H9 (cell line): ENCODE results near the gene C19orf53. TPM values are rescaled to one million over a fixed set of nuclear protein-coding genes. Genes with fewer than 3 reads are reported as not detected.

ENCODE experiments used
- DNase-seq: peaks from one replicate; pipeline ENCODE4 v3.0.0-alpha.2; 2017
- H2AFZ ChIP-seq: one replicate; pipeline ENCODE4 v1.6.1; 2013; ENCODE audit warnings: mild to moderate bottlenecking, low read length, control low read depth, moderate library complexity
- H2AK5ac ChIP-seq: 2 replicates; pipeline ENCODE4 v1.6.1; 2013; ENCODE audit warnings: low read length, control low read depth, mixed read lengths; ENCODE audit not compliant: insufficient read length
- H2BK120ac ChIP-seq: one replicate; pipeline ENCODE4 v1.6.1; 2013; ENCODE audit warnings: low read depth, mild to moderate bottlenecking, low read length, control low read depth, inconsistent platforms; ENCODE audit not compliant: poor library complexity, severe bottlenecking
- H2BK12ac ChIP-seq: 2 replicates; pipeline ENCODE4 v1.6.1; 2013; ENCODE audit warnings: low read length, control low read depth, mixed read lengths, low read depth; ENCODE audit not compliant: insufficient read length
- H2BK15ac ChIP-seq: 2 replicates; pipeline ENCODE4 v1.6.1; 2013; ENCODE audit warnings: low read depth, low read length, control low read depth
- H2BK20ac ChIP-seq: one replicate; pipeline ENCODE4 v1.6.1; 2013; ENCODE audit warnings: low read depth, mild to moderate bottlenecking, low read length, control low read depth, inconsistent platforms; ENCODE audit not compliant: poor library complexity, severe bottlenecking
- H2BK5ac ChIP-seq: 2 replicates; pipeline ENCODE4 v1.6.1; 2013; ENCODE audit warnings: low read length, control low read depth, mixed read lengths; ENCODE audit not compliant: insufficient read length
- H3K14ac ChIP-seq: 2 replicates; pipeline ENCODE4 v1.6.1; 2013; ENCODE audit warnings: low read length, control low read depth; ENCODE audit not compliant: insufficient read depth
- H3K18ac ChIP-seq: 2 replicates; pipeline ENCODE4 v1.6.1; 2013; ENCODE audit warnings: low read depth, mild to moderate bottlenecking, mixed read lengths, low read length, control low read depth; ENCODE audit not compliant: insufficient read length
- H3K23ac ChIP-seq: 2 replicates; pipeline ENCODE4 v1.6.1; 2013; ENCODE audit warnings: low read length, control low read depth, mixed read lengths, low read depth; ENCODE audit not compliant: insufficient read length
- H3K23me2 ChIP-seq: 2 replicates; pipeline ENCODE4 v1.6.1; 2013; ENCODE audit warnings: low read depth, mild to moderate bottlenecking, mixed read lengths, low read length, control low read depth; ENCODE audit not compliant: insufficient read length, poor library complexity, severe bottlenecking
- H3K27ac ChIP-seq: 2 replicates; pipeline ENCODE4 v1.5.1; 2013; ENCODE audit warnings: low read length, control low read depth, mixed read lengths, low read depth; ENCODE audit not compliant: insufficient read length
- H3K27me3 ChIP-seq: 2 replicates; pipeline ENCODE4 v1.6.1; 2013; ENCODE audit warnings: low read length, control low read depth, inconsistent platforms; ENCODE audit not compliant: insufficient read depth
- H3K4ac ChIP-seq: 2 replicates; pipeline ENCODE4 v1.6.1; 2013; ENCODE audit warnings: low read depth, mild to moderate bottlenecking, control low read depth, inconsistent platforms, low read length, moderate library complexity
- H3K4me1 ChIP-seq: 2 replicates; pipeline ENCODE4 v1.6.1; 2013; ENCODE audit warnings: low read length, control low read depth, inconsistent platforms; ENCODE audit not compliant: insufficient read depth
- H3K4me2 ChIP-seq: 2 replicates; pipeline ENCODE4 v1.6.1; 2013; ENCODE audit warnings: low read length, control low read depth, mixed read lengths; ENCODE audit not compliant: insufficient read length, insufficient read depth
- H3K56ac ChIP-seq: 2 replicates; pipeline ENCODE4 v1.6.1; 2013; ENCODE audit warnings: low read depth, mild to moderate bottlenecking, mixed read lengths, low read length, control low read depth; ENCODE audit not compliant: insufficient read length
- H3K79me1 ChIP-seq: 2 replicates; pipeline ENCODE4 v1.6.1; 2013; ENCODE audit warnings: low read depth, mild to moderate bottlenecking, moderate library complexity, low read length, control low read depth, inconsistent platforms; ENCODE audit not compliant: insufficient read depth, poor library complexity, severe bottlenecking
- H3K79me2 ChIP-seq: 2 replicates; pipeline ENCODE4 v1.6.1; 2013; ENCODE audit warnings: low read length, control low read depth, inconsistent platforms; ENCODE audit not compliant: insufficient read depth
- H3K9ac ChIP-seq: 2 replicates; pipeline ENCODE4 v1.6.1; 2013; ENCODE audit warnings: low read length, control low read depth, mixed read lengths; ENCODE audit not compliant: insufficient read length; ENCODE audit errors: extremely low read depth
- H3K9me3 ChIP-seq: one replicate; pipeline ENCODE4 v1.6.1; 2013; ENCODE audit warnings: low read depth, low read length, inconsistent platforms; ENCODE audit not compliant: control insufficient read depth
- H3T11ph ChIP-seq: one replicate; pipeline ENCODE4 v1.6.1; 2013; ENCODE audit warnings: mild to moderate bottlenecking, low read length, control low read depth, inconsistent platforms
- H4K20me1 ChIP-seq: one replicate; pipeline ENCODE4 v1.6.1; 2013; ENCODE audit not compliant: control insufficient read depth, insufficient read length, insufficient read depth
- H4K5ac ChIP-seq: 2 replicates; pipeline ENCODE4 v1.6.1; 2013; ENCODE audit warnings: low read depth, mild to moderate bottlenecking, mixed read lengths, low read length, control low read depth; ENCODE audit not compliant: insufficient read length
- H4K8ac ChIP-seq: replicated peaks from 2 replicates; pipeline ENCODE4 v1.6.1; 2013; ENCODE audit warnings: low read length, control low read depth, mixed read lengths, low read depth; ENCODE audit not compliant: insufficient read length
- H4K91ac ChIP-seq: 2 replicates; pipeline ENCODE4 v1.6.1; 2013; ENCODE audit warnings: low read depth, mild to moderate bottlenecking, moderate library complexity, mixed read lengths, low read length, control low read depth; ENCODE audit not compliant: insufficient read length
- H3K27ac Mint-ChIP-seq, 3 experiments: 2 replicates in 2 of 3; 3 replicates in 1 of 3; pipeline ENCODE4 v1.8.0; 2020 to 2021; ENCODE audit warnings: mixed read lengths in 3 of 3, mild to moderate bottlenecking in 1 of 3, moderate library complexity in 1 of 3
- H3K27me3 Mint-ChIP-seq: 2 replicates; pipeline ENCODE4 v1.8.0; 2021; ENCODE audit warnings: low read depth, mild to moderate bottlenecking, moderate library complexity, mixed read lengths
- H3K36me3 Mint-ChIP-seq, 3 experiments: 2 replicates in 2 of 3; 3 replicates in 1 of 3; pipeline ENCODE4 v1.8.0; 2020 to 2021; ENCODE audit warnings: low read depth in 3 of 3, mixed read lengths in 3 of 3; ENCODE audit not compliant: insufficient read depth in 1 of 3
- H3K4me1 Mint-ChIP-seq, 2 experiments: 2 replicates each; pipeline ENCODE4 v1.8.0; 2020; ENCODE audit warnings: mixed read lengths in 2 of 2
- H3K4me3 Mint-ChIP-seq, 2 experiments: 2 replicates in 1 of 2; 3 replicates in 1 of 2; pipeline ENCODE4 v1.8.0; 2020 to 2021; ENCODE audit warnings: mild to moderate bottlenecking in 2 of 2, mixed read lengths in 2 of 2, moderate library complexity in 1 of 2
- H3K9me3 Mint-ChIP-seq, 2 experiments: 2 replicates in 1 of 2; 3 replicates in 1 of 2; pipeline ENCODE4 v1.8.0; 2020; ENCODE audit warnings: mild to moderate bottlenecking in 2 of 2, mixed read lengths in 2 of 2, moderate library complexity in 1 of 2
- CTCF ChIP-seq: fragments of 200-600 bp; sonication (generic); conservative IDR thresholded peaks from 3 replicates; pipeline ENCODE4 v1.8.0; 2021; ENCODE audit warnings: antibody characterized with exemption, mild to moderate bottlenecking
- WGBS: extraction: QIAGEN DNeasy Blood & Tissue Kit; methylation state at CpG from one replicate; pipeline ENCODE4 v1.1.7; 2013; ENCODE audit warnings: missing lambda C conversion rate, low lambda C conversion rate, mixed read lengths; ENCODE audit not compliant: insufficient read length; ENCODE audit errors: extremely low coverage; 5-methylcytosine and 5-hydroxymethylcytosine counted together
- total RNA-seq: library from RNA; stranded (reverse); gene quantifications from 2 replicates; pipeline ENCODE4 v1.2.1, GENCODE V29; 2021

The C19orf53 gene
- total RNA-seq, 1 experiment from 2014 or later = 129 TPM

GRCh38 chr19:13797058-13797440, 22.8 kb downstream of the C19orf53 start:
- no peaks in the 10 kb centered on the region for H4K20me1 ChIP-seq
- no CpG with 5 or more reads among the region's 4 CpGs for WGBS
- no peak for TF ChIP-seq CTCF
- no peak overlapping the region for H3K56ac ChIP-seq
- Mint-ChIP-seq H3K4me1 (peaks cover 15 to 17% of the 10 kb centered on the region in 2 experiments), H3K27ac (peak overlapping the region in 1 of 3 experiments; percentile 80; a peak in 2 of 7 replicates), H3K4me3 (peak overlapping the region; percentile 89 to 97), H3K36me3 (peaks cover 10 to 22% (median 19%) of the 10 kb centered on the region in 3 experiments; a peak in 6 of 7 replicates), H3K27me3 (no peaks in the 10 kb centered on the region; the same call in 1 of the 2 replicates), H3K9me3 (no peaks in the 10 kb centered on the region)
- H3K23me2 ChIP-seq = peaks cover 5% of the 10 kb centered on the region
- no peak overlapping the region for H3K18ac ChIP-seq
- H2BK120ac ChIP-seq = no peak overlapping the region
- no peaks in the 10 kb centered on the region for H3K79me1 ChIP-seq
- H2BK15ac ChIP-seq = no peak overlapping the region
- H4K5ac ChIP-seq = no peak overlapping the region
- no peaks in the 10 kb centered on the region for H3K4me1 ChIP-seq
- no peak overlapping the region for H4K91ac ChIP-seq
- DNase-seq = no peak
- no peak overlapping the region for H3T11ph ChIP-seq
- H3K4me2 ChIP-seq = no peak overlapping the region
- H3K14ac ChIP-seq = no peak overlapping the region
- no peak overlapping the region for H4K8ac ChIP-seq
- H3K4ac ChIP-seq = no peak overlapping the region; the same call in 1 of the 2 replicates
- H2BK20ac ChIP-seq = no peak overlapping the region
- H3K27ac ChIP-seq = no peak overlapping the region
- H2AFZ ChIP-seq = no peak overlapping the region
- no peaks in the 10 kb centered on the region for H3K27me3 ChIP-seq
- no peaks in the 10 kb centered on the region for H3K9me3 ChIP-seq
- no peak overlapping the region for H3K9ac ChIP-seq
- no peak overlapping the region for H2BK12ac ChIP-seq
- H3K23ac ChIP-seq = no peak overlapping the region
- H2BK5ac ChIP-seq = no peak overlapping the region
- no peaks in the 10 kb centered on the region for H3K79me2 ChIP-seq
- no peak overlapping the region for H2AK5ac ChIP-seq
